Spleen (tissue), 11 donors: Measurements from ENCODE around the gene VEGFC. TPM values are rescaled to one million over a fixed set of nuclear protein-coding genes. Genes with fewer than 3 reads are reported as not detected.

Source experiments
- DNase-seq: peaks from one replicate; pipeline ENCODE4 v3.0.0-alpha.2; 2020
- H3K27ac ChIP-seq, 8 donors: fragments of 200-600 bp; sonication (generic) in 7 of 8; 1 replicate in 4 of 8; 2 replicates in 4 of 8; pipeline versions ENCODE4 v1.5.0 to v1.8.0; 2016 to 2021; ENCODE audit warnings: inconsistent platforms in 4 of 8, mild to moderate bottlenecking in 4 of 8, moderate library complexity in 1 of 8
- H3K27me3 ChIP-seq, 7 donors: fragments of 200-600 bp; sonication (generic) in 6 of 7; replicated peaks in 1 of 7; 1 replicate in 4 of 7; 2 replicates in 3 of 7; pipeline versions ENCODE4 v1.5.0 to v1.8.0; 2016 to 2021; ENCODE audit warnings: inconsistent platforms in 3 of 7, mild to moderate bottlenecking in 1 of 7
- H3K36me3 ChIP-seq, 6 donors: fragments of 200-600 bp; sonication (generic) in 5 of 6; 1 replicate in 4 of 6; 2 replicates in 2 of 6; pipeline versions ENCODE4 v1.5.0 to v1.8.0; 2016 to 2021; ENCODE audit warnings: inconsistent platforms in 2 of 6
- H3K4me1 ChIP-seq, 6 donors: fragments of 200-600 bp; sonication (generic) in 5 of 6; 1 replicate in 3 of 6; 2 replicates in 3 of 6; pipeline versions ENCODE4 v1.5.0 to v1.8.0; 2016 to 2021; ENCODE audit warnings: inconsistent platforms in 3 of 6
- H3K4me3 ChIP-seq, 8 donors: fragments of 200-600 bp; sonication (generic) in 7 of 8; 1 replicate in 4 of 8; 2 replicates in 4 of 8; pipeline versions ENCODE4 v1.5.0 to v1.8.0; 2016 to 2021; ENCODE audit warnings: inconsistent platforms in 4 of 8, mild to moderate bottlenecking in 4 of 8, moderate library complexity in 2 of 8
- H3K9me3 ChIP-seq, 8 donors: fragments of 200-600 bp; sonication (generic) in 7 of 8; 1 replicate in 4 of 8; 2 replicates in 4 of 8; pipeline versions ENCODE4 v1.5.0 to v1.8.0; 2016 to 2021; ENCODE audit warnings: inconsistent platforms in 4 of 8
- POLR2A ChIP-seq, 3 donors: fragments of 450-650 bp; IDR thresholded peaks; one replicate each; pipeline ENCODE4 v1.5.1; 2017; ENCODE audit warnings: antibody characterized with exemption in 3 of 3, mild to moderate bottlenecking in 1 of 3
- POLR2AphosphoS5 ChIP-seq, 3 donors: sonication (generic); formaldehyde crosslinking; IDR thresholded peaks; one replicate each; pipeline ENCODE4 v1.5.1; 2017; ENCODE audit warnings: antibody characterized with exemption in 3 of 3
- WGBS, 5 donors: extraction: QIAGEN DNeasy Blood & Tissue Kit in 3 of 5; methylation state at CpG; one replicate each; pipeline versions ENCODE4 v1.1.5 to v1.1.7; 2013 to 2018; 5-methylcytosine and 5-hydroxymethylcytosine counted together
- intact Hi-C: fragments of 100-400 bp; cut with DNase I; formaldehyde crosslinking; loops from one replicate; pipeline ENCODE4 v1.15.0; 2023; ENCODE audit warnings: low total_unique reads
- polyA plus RNA-seq, 3 donors: library from polyadenylated mRNA; stranded (reverse); fragments of 200-250 nt; gene quantifications; one replicate each; pipeline ENCODE4 v1.2.1, GENCODE V29; 2013
- total RNA-seq, 7 donors: library from RNA; depleted of rRNA in 3 of 7; stranded (reverse); fragments of >200 nt in 3 of 7; fragmentation: NEBNext Ultra II Directional in 4 of 7; extraction: Animal tissue kit (Norgen Biotek cat#: 25700) in 4 of 7; gene quantifications; one replicate each; pipeline versions ENCODE4 v1.1.0 to v1.2.1, GENCODE V29; 2016 to 2021
- TF ChIP-seq, protein P1 (sequence below), 11 experiments: fragments of 200-600 bp in 7 of 11; fragments of 450-650 bp in 4 of 11; sonication (generic) in 4 of 11; IDR thresholded peaks in 8 of 11; conservative IDR thresholded peaks in 3 of 11; 1 replicate in 7 of 11; 2 replicates in 4 of 11; pipeline versions ENCODE4 v1.4.0 to v1.8.0; 2016 to 2021; ENCODE audit warnings: antibody characterized with exemption in 11 of 11, inconsistent platforms in 4 of 11, mild to moderate bottlenecking in 1 of 11
- donor health status: healthy with polysubstance abuse.
- donor health status: DM: no; HTN: no; CAD: no; lungs with moderate emphysema.
- donor health status: DM: no; HTN: no; CAD: no.
- donor health status: Bipolar disorder and iron deficiency.
- donor health status: healthy.
- donor health status: DM: no; HTN: no; CAD: no.
- donor health status: DM: yes; HTN: yes; CAD: no.

VEGFC gene
- total and polyA plus RNA-seq, 10 donors = 3.3 to 11.6 (median 4.6) TPM

GRCh38 chr4:176721459-176721858, 71.3 kb downstream of the VEGFC start:
- 83 to 97% (median 89%) methylated on average over 3 of the region's 3 CpGs for WGBS, 5 donors
- no peaks in the 10 kb centered on the region for H3K36me3 ChIP-seq

DNA sequence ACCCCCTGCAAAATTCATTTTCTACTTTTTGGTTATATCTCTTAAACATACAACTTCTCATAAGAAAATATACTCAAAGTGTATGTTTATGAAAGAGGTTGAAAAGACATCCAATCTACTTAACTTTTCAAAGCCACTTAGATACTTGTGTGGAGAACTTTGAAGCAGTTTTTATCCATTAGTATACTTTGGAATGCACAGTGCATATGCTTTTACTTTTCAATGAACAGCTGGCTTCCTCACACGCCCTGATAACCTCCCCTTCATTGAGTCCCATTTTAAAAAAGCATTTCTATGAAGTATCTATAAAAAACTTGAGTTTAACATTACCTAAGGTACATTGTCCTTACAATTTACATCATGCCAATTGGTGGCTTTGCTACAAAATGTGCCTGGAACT, 73.8 kb downstream of the VEGFC start:
- Histone ChIP-seq H3K27me3 (no peaks in the 10 kb centered on the region), H3K27ac (no peak overlapping the region), H3K4me1 (no peaks in the 10 kb centered on the region), H3K36me3 (no peaks in the 10 kb centered on the region), H3K9me3 (peaks cover 0 to 10% (median 0%) of the 10 kb centered on the region in 8 donors), H3K4me3 (no peak overlapping the region)
- TF ChIP-seq POLR2AphosphoS5 (IDR thresholded peaks at IDR 0.05) (no peak), POLR2A (IDR thresholded peaks at IDR 0.05) (no peak)
- TF ChIP-seq, protein P1, sequence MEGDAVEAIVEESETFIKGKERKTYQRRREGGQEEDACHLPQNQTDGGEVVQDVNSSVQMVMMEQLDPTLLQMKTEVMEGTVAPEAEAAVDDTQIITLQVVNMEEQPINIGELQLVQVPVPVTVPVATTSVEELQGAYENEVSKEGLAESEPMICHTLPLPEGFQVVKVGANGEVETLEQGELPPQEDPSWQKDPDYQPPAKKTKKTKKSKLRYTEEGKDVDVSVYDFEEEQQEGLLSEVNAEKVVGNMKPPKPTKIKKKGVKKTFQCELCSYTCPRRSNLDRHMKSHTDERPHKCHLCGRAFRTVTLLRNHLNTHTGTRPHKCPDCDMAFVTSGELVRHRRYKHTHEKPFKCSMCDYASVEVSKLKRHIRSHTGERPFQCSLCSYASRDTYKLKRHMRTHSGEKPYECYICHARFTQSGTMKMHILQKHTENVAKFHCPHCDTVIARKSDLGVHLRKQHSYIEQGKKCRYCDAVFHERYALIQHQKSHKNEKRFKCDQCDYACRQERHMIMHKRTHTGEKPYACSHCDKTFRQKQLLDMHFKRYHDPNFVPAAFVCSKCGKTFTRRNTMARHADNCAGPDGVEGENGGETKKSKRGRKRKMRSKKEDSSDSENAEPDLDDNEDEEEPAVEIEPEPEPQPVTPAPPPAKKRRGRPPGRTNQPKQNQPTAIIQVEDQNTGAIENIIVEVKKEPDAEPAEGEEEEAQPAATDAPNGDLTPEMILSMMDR (IDR thresholded peaks at IDR 0.05 in 8 of 11, conservative IDR thresholded peaks at IDR 0.05 in 3 of 11) = no peak
- intact Hi-C loops = no loop called here
- no peak for DNase-seq
- 36 to 60% (median 51%) methylated on average over 1 of the region's 1 CpG for WGBS, 5 donors

More at GRCh38 chr4:176721459-176721858, 71.3 kb downstream of the VEGFC start:
- Histone ChIP-seq H3K27me3 (no peaks in the 10 kb centered on the region), H3K27ac (no peak overlapping the region), H3K4me1 (no peaks in the 10 kb centered on the region), H3K4me3 (no peak overlapping the region), H3K9me3 (peaks cover 0 to 10% (median 0%) of the 10 kb centered on the region in 8 donors)
- no peak for DNase-seq
- no peak for TF ChIP-seq POLR2A (IDR thresholded peaks at IDR 0.05)
- TF ChIP-seq POLR2AphosphoS5 (IDR thresholded peaks at IDR 0.05) = no peak
- TF ChIP-seq, protein P1 (IDR thresholded peaks at IDR 0.05 in 8 of 11, conservative IDR thresholded peaks at IDR 0.05 in 3 of 11) = no peak
- intact Hi-C loops = no loop called here

DNA sequence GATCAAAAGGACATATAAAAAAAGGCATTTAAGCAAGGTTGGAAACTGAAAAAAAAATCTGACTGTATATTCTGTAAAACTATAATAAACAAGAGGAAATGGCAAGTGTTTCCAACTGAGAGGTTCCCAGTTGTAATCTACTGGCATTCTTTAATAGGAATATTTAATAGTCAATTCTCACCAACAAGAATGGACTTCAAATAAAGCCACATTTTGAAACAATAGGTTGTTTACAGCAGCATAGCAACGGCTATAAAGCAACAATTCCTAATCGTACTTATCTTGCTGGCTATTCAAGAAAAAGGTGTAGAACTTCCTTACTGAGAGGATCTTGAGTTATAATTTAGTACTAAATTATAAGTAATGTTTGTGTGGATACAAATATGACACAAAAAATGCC, 75.5 kb downstream of the VEGFC start:
- no peak for DNase-seq
- H3K9me3 ChIP-seq = peaks cover 0 to 10% (median 0%) of the 10 kb centered on the region in 8 donors
- 66 to 82% (median 75%) methylated on average over 2 of the region's 2 CpGs for WGBS, 5 donors
- TF ChIP-seq POLR2A (IDR thresholded peaks at IDR 0.05) = no peak
- H3K27ac ChIP-seq = no peak overlapping the region
- no peaks in the 10 kb centered on the region for H3K36me3 ChIP-seq
- intact Hi-C loops = no loop called here
- H3K4me1 ChIP-seq = no peaks in the 10 kb centered on the region
- no peaks in the 10 kb centered on the region for H3K27me3 ChIP-seq
- no peak overlapping the region for H3K4me3 ChIP-seq

DNA sequence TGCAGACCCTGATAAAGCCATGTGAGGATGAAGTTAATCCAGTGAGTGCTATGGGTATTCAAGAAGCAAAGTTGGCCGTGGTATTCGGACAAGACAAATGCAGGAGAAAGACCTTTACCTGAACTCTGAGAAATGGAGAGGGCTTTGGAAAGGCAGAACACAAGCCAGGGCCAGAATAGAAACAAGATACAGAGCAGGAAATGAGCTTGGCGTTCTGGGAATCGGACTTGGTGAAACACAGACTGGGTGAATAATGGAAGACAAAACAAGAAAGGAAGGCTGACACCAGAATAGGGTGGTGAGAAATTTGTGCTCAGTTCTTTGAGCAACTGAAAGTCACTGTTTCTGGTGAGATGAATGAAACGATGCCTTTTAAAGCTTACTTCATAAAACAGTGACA, 83.3 kb downstream of the VEGFC start:
- no peaks in the 10 kb centered on the region for H3K36me3 ChIP-seq
- intact Hi-C loops = no loop called here
- no peak for DNase-seq
- no peak overlapping the region for H3K4me3 ChIP-seq
- TF ChIP-seq, protein P1 (IDR thresholded peaks at IDR 0.05 in 8 of 11, conservative IDR thresholded peaks at IDR 0.05 in 3 of 11) = no peak
- no peak for TF ChIP-seq POLR2AphosphoS5 (IDR thresholded peaks at IDR 0.05)
- TF ChIP-seq POLR2A (IDR thresholded peaks at IDR 0.05) = no peak
- WGBS, 5 donors = 72 to 85% (median 76%) methylated on average over 5 of the region's 5 CpGs
- H3K9me3 ChIP-seq = no peaks in the 10 kb centered on the region
- no peaks in the 10 kb centered on the region for H3K4me1 ChIP-seq
- H3K27me3 ChIP-seq = no peaks in the 10 kb centered on the region
- no peak overlapping the region for H3K27ac ChIP-seq

- DNase-seq = no peak
- intact Hi-C loops = no loop called here
- no peak for TF ChIP-seq POLR2A (IDR thresholded peaks at IDR 0.05)
- TF ChIP-seq, protein P1 (IDR thresholded peaks at IDR 0.05 in 8 of 11, conservative IDR thresholded peaks at IDR 0.05 in 3 of 11) = no peak
- TF ChIP-seq POLR2AphosphoS5 (IDR thresholded peaks at IDR 0.05) = no peak
- H3K27ac ChIP-seq = no peak overlapping the region
- no peaks in the 10 kb centered on the region for H3K27me3 ChIP-seq
- H3K9me3 ChIP-seq = no peaks in the 10 kb centered on the region
- no peak overlapping the region for H3K4me3 ChIP-seq
- H3K36me3 ChIP-seq = no peaks in the 10 kb centered on the region
- no peaks in the 10 kb centered on the region for H3K4me1 ChIP-seq
Observed at GRCh38 chr4:176708771-176709311, 83.9 kb downstream of the VEGFC start.
